22Rv1 (cell line): ENCODE data around the gene OGG1.

Source experiments
- ZFX ChIP-seq: fragments of 450-650 bp; IDR thresholded peaks from 2 replicates; pipeline ENCODE4 v1.6.1; 2017; ENCODE audit warnings: antibody characterized with exemption, borderline replicate concordance
- TF ChIP-seq, protein P1 (sequence below): fragments of 450-650 bp; IDR thresholded peaks from 2 replicates; pipeline ENCODE4 v1.5.1; 2017; ENCODE audit warnings: mild to moderate bottlenecking

DNA sequence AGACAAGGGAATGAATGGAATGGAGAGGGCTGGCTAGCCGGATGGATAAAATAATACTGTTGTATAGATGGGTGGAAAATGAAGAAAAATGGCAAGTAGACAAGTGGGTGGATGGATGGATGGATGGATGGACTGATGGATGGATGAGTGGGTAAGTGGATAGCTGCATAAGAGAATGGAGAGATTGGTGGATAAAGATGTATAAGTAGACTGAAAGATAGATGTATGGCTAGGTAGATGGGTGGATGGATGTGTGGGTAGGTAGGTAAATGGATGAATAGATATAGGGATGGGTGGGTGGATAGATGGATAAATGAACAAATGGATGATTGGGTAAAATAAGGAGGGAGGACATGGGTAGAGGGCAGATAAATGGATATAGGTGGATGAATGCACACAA, 32.2 kb upstream of the OGG1 start:
- TF ChIP-seq, protein P1, sequence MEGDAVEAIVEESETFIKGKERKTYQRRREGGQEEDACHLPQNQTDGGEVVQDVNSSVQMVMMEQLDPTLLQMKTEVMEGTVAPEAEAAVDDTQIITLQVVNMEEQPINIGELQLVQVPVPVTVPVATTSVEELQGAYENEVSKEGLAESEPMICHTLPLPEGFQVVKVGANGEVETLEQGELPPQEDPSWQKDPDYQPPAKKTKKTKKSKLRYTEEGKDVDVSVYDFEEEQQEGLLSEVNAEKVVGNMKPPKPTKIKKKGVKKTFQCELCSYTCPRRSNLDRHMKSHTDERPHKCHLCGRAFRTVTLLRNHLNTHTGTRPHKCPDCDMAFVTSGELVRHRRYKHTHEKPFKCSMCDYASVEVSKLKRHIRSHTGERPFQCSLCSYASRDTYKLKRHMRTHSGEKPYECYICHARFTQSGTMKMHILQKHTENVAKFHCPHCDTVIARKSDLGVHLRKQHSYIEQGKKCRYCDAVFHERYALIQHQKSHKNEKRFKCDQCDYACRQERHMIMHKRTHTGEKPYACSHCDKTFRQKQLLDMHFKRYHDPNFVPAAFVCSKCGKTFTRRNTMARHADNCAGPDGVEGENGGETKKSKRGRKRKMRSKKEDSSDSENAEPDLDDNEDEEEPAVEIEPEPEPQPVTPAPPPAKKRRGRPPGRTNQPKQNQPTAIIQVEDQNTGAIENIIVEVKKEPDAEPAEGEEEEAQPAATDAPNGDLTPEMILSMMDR: no peak
- no peak for TF ChIP-seq ZFX
